ENCODE results near the gene NR1H2. TPM values are rescaled to one million over a fixed set of nuclear protein-coding genes. Genes with fewer than 3 reads are reported as not detected.
"Not testable (repeated sequence)": the region's sequence is repeated elsewhere in the genome, so short reads cannot be mapped to it uniquely, and the experiment has no call there.

NR1H2 gene
- total RNA-seq, 2 experiments from 2014 or later = 55.2 to 62.2 TPM

DNA sequence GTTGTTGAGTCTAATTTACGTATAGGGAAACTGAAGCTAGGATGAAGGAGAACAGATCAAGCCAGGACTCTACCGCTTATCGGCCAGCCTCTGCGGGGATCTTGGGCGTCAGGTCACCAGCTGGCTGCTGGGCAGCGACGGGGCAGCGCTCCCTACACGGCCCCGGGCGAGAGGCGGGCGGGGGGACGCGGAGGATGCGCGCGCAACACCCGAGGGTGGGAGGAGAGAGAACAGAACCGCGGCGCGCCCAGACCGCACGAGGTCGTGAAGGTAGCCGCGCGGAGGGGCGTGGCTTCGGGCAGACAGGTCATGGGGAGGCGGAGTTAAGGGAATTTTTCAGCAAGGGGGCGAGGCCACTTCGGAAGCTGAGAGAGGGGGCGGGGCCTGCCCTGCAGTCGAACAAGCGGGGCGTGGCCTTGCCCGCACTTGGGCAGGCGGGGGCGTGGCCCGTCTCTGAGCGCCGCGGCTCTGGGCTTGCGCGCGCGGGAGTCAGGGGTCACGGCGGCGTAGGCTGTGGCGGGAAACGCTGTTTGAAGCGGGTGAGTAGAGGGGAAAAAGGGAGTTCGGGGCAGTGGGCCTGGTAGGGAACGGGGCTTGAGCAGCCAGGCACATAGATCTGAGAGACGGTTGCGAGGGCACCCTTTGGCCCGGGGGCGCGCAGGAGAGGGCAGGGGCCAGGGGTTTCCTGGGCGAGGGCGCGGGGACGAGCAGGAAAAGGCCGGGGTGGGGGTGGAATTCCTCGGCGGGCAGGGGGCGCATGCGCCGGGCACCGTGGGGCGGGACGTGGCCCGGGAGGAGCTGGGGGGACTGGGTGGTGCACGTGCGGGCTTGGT, 7.8 kb downstream of the NR1H2 start, which contains the start of gene POLD1:
POLD1 (plus strand) TSS at position 496 of the 833 bp plus-strand sequence. CDS start 14,505 bp downstream, outside the sequence.
- peaks cover 28% of the 10 kb centered on the region for H3K36me3 Mint-ChIP-seq (ENCODE audit: low read depth)

DNA sequence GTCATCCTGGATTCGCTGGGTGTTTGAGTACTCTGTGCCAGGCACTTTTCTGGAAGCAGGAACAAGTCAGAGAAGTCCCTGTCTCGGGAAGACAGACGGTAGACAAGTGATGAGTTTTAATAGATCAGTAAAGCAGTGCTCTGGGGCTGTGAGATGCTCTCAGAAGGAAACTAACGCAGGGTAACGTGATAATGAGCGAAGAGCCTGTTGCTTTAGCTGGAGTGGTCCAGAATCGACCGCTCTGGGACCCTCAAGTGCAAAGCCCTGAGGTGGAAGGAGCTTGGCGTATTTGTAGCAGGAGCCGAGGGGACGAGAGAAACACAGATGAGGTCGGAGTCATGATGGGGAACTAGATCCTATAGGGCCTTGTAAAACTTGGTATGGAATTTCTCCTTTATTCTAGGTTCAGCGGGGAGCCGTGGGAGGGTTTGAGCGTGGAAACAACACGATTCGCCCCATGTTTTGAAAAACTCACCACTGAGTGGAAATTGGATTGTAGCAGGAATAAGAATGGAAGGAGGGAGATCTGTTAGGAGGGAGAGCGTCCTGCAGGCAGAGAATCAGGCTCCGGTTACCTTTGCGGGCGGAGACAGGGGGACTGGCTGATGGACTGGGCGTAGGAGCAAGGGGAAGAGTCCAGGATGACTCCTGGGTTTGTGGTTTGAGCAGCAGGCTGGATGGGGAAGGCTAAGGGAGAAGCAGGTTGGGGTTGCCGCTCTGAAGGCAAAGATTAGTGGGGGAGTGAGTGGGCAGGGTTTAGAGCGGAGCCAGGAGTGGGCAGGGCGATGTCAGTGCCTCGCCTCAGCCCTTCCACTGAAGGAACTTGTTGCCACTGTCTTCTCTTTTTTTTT, 8.7 kb downstream of the NR1H2 start:
- H3K27me3 Mint-ChIP-seq = no peaks in the 10 kb centered on the region
- peaks cover 37% of the 10 kb centered on the region for H3K4me1 Mint-ChIP-seq
- H3K36me3 Mint-ChIP-seq (ENCODE audit: low read depth) = peaks cover 20% of the 10 kb centered on the region
- no peak for DNase-seq
- H3K9me3 Mint-ChIP-seq = no peaks in the 10 kb centered on the region
- H3K27ac Mint-ChIP-seq = peak overlapping the region; percentile 97
- POLR2A ChIA-PET = no interaction called here
- H3K4me3 Mint-ChIP-seq = peak overlapping the region; percentile 96
- CTCF ChIA-PET = no interaction called here

More for the DNA sequence above, 7.8 kb downstream of the NR1H2 start, which contains the start of gene POLD1:
- no peaks in the 10 kb centered on the region for H3K9me3 Mint-ChIP-seq
- POLR2A ChIA-PET = no interaction called here
- peak within 1 kb of the TSS; percentile 96 for H3K4me3 Mint-ChIP-seq
- no peaks in the 10 kb centered on the region for H3K27me3 Mint-ChIP-seq
- H3K27ac Mint-ChIP-seq = peak within 1 kb of the TSS; percentile 97
- H3K4me1 Mint-ChIP-seq = peaks cover 39% of the 10 kb centered on the region
- DNase-seq = peak; percentile 99
- CTCF ChIA-PET = no interaction called here

DNA sequence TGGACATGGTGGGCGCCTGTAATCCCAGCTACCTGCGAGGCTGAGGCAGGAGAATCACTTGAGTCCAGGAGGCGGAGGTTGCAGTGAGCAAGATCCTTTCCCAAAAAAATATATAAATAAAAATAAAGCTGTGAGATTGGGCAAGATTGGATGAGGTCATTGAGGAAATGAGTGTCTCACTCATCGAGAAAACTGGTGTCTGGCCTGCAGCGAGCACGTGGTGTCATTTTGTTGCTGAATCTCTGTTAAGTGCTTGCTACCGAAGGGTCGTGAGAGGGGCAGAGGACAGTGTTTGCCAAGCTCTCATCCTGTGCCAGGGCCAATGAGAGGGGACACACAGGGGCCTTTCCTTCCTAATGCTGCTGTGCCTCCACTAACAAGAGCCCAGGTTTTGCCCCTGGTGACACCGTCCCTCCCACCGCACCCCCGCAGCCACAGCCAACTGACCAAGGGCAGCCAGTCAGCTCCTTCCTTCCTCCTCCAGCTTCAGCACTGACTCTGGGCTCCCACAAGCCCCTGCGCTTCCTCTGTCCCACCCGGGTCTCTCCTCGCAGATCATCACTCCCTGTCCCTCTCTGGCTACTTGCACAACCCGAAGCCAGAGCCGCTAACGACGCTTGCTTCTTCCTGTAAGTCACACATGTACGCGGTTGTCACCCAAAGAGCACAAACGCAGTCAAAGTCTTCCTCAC, 11.1 kb downstream of the NR1H2 start:
- peaks cover 27% of the 10 kb centered on the region for H3K36me3 Mint-ChIP-seq (ENCODE audit: low read depth)
- H3K4me1 Mint-ChIP-seq = peaks cover 37% of the 10 kb centered on the region
- no peaks in the 10 kb centered on the region for H3K27me3 Mint-ChIP-seq
- no peak for DNase-seq
- no peak overlapping the region for H3K4me3 Mint-ChIP-seq
- CTCF ChIA-PET = interaction anchor here (1.0 to 1.5 kb wide), 3 partner anchors 12 to 50 kb away, joined by 3 to 5 read pairs (median 3); no protein-coding TSS in a partner anchor
- no peaks in the 10 kb centered on the region for H3K9me3 Mint-ChIP-seq
- POLR2A ChIA-PET = no interaction called here
- H3K27ac Mint-ChIP-seq = no peak overlapping the region

DNA sequence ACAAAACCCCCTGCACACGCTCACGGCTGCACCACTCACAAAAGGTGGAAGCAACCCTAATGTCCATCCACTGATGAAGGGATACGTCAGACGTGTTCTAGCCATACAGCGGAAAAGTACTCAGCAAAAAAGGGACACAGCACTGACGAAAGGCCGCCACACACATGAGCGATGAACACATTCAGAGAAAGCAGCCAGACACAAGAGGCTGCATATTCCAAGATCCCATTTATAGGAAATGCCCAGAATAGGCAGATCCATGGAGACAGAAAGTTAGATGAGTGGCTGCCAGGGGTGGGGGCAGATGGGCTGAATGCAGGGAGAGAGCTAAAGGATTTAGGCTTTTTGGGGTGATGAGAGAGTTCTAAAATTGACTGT, 11.6 kb downstream of the NR1H2 start:
- CTCF ChIA-PET = no interaction called here
- H3K36me3 Mint-ChIP-seq (ENCODE audit: low read depth) = peaks cover 28% of the 10 kb centered on the region
- peaks cover 37% of the 10 kb centered on the region for H3K4me1 Mint-ChIP-seq
- H3K27me3 Mint-ChIP-seq = no peaks in the 10 kb centered on the region
- H3K9me3 Mint-ChIP-seq = no peaks in the 10 kb centered on the region
- POLR2A ChIA-PET = no interaction called here
- H3K4me3 Mint-ChIP-seq = no peak overlapping the region
- no peak overlapping the region for H3K27ac Mint-ChIP-seq
- no peak for DNase-seq

DNA sequence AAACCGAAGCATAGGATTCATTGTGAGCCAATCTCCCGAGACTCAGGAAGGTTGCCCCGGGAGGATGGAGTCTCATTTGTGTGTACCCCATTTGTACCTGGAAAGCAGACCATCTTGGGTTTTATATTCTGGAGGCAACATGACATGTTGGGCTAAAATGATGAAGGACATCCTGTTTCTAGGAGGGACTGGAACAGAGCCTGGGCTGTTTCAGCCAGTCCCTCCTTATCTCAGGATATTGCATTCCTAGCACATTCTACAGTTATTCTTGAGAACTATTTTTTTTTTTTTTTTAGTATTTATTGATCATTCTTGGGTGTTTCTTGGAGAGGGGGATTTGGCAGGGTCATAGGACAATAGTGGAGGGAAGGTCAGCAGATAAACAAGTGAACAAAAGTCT, 14.0 kb downstream of the NR1H2 start:
- H3K27ac Mint-ChIP-seq, DNase-seq, H3K4me3 Mint-ChIP-seq, H3K27me3 Mint-ChIP-seq, H3K9me3 Mint-ChIP-seq, POLR2A ChIA-PET: not testable (repeated sequence)
- CTCF ChIA-PET = interaction anchor here (0.7 kb wide), 1 partner anchor 65 kb away, joined by 3 read pairs; no protein-coding TSS in a partner anchor
- H3K36me3 Mint-ChIP-seq (ENCODE audit: low read depth) = peaks cover 29% of the 10 kb centered on the region
- H3K4me1 Mint-ChIP-seq = peaks cover 16% of the 10 kb centered on the region

DNA sequence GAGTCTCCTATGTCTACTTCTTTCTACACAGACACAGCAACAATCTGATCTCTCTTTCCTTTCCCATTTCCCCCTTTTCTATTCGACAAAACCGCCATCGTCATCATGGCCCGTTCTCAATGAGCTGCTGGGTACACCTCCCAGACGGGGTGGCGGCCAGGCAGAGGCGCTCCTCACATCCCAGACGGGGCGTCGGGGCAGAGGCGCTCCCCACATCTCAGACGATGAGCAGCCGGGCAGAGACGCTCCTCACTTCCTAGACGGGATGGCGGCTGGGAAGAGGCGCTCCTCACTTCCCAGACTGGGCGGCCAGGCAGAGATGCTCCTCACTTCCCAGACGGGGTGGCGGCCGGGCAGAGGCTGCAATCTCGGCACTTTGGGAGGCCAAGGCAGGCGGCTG, 14.7 kb downstream of the NR1H2 start:
- H3K9me3 Mint-ChIP-seq, CTCF ChIA-PET, H3K27me3 Mint-ChIP-seq, DNase-seq, H3K4me3 Mint-ChIP-seq, H3K27ac Mint-ChIP-seq: not testable (repeated sequence)
- POLR2A ChIA-PET = interaction anchor here (0.6 kb wide), 1 partner anchor 27 kb away, joined by 3 read pairs; no protein-coding TSS in a partner anchor
- peaks cover 30% of the 10 kb centered on the region for H3K36me3 Mint-ChIP-seq (ENCODE audit: low read depth)
- peaks cover 10% of the 10 kb centered on the region for H3K4me1 Mint-ChIP-seq

DNA sequence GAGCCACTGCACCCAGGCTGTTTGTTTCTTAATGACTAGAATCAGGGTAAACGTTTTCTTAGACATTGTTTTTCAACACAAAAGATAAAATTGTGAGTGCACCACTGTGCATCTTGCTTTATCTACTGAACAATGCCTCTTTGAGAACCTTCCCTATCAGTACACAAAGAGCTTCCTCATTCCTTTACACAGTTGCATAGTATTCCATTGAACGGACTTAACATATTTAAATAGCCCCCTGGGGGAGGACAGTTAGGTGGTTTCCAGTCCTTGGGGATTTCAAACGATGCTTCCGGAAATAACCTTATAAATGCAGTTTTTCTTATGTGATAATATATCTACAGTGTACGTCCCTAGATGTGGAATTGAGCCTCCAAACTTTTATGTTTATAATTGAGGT, 16.5 kb downstream of the NR1H2 start:
- no peak overlapping the region for H3K4me3 Mint-ChIP-seq
- ChIA-PET CTCF (no interaction called here), POLR2A (no interaction called here)
- no peaks in the 10 kb centered on the region for H3K9me3 Mint-ChIP-seq
- peaks cover 29% of the 10 kb centered on the region for H3K36me3 Mint-ChIP-seq (ENCODE audit: low read depth)
- H3K27me3 Mint-ChIP-seq = no peaks in the 10 kb centered on the region
- DNase-seq = no peak
- H3K4me1 Mint-ChIP-seq = peaks cover 3% of the 10 kb centered on the region
- H3K27ac Mint-ChIP-seq = no peak overlapping the region

DNA sequence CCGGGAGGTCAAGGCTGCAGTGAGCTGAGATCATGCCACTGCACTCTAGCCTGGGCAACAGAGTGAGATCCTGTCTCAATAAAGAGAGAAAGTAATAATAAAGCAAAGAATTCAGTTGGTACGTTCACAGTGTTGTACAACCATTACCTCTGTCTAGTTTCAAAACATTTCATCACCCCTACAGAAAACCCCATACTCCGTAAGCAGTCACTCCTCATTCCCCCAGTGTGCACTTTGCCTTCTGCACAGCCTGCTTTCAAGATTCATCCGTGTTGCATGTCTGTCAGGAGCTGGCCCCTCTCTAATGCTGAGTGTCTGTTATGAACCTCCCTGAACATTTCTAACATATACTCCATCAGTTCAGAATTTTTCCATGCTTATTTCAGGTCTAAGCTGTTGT, 17.3 kb downstream of the NR1H2 start:
- no peak for DNase-seq
- POLR2A ChIA-PET = no interaction called here
- Mint-ChIP-seq H3K4me3 (no peak overlapping the region), H3K27me3 (no peaks in the 10 kb centered on the region), H3K36me3 (ENCODE audit: low read depth) (peaks cover 26% of the 10 kb centered on the region), H3K4me1 (no peaks in the 10 kb centered on the region), H3K9me3 (no peaks in the 10 kb centered on the region), H3K27ac (no peak overlapping the region)
- CTCF ChIA-PET = no interaction called here

DNA sequence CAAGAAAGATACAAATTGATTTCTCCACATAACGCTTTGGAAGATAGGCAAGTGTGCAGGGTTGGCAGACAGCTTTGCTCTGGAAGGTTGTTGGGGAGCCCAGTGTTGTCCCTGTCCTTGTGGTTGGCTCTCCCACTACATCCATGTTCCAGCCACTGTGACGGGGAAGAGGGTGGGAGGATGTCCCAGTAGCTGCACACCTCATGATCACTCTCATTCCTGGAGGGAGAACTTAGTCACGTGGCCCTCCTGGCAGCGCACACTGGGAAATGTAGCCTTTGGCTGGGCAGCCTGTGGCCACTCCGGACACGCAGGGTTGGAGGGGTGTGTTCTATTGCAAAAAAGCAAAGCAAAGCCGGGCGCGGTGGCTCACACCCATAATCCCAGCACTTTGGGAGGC, 17.8 kb downstream of the NR1H2 start:
- POLR2A ChIA-PET = no interaction called here
- H3K4me3 Mint-ChIP-seq = no peak overlapping the region
- H3K27me3 Mint-ChIP-seq = no peaks in the 10 kb centered on the region
- no peaks in the 10 kb centered on the region for H3K9me3 Mint-ChIP-seq
- H3K27ac Mint-ChIP-seq = no peak overlapping the region
- H3K36me3 Mint-ChIP-seq (ENCODE audit: low read depth) = peaks cover 26% of the 10 kb centered on the region
- no peak for DNase-seq
- CTCF ChIA-PET = interaction anchor here (0.5 kb wide), 1 partner anchor 131 kb away, joined by 3 read pairs; no protein-coding TSS in a partner anchor
- no peaks in the 10 kb centered on the region for H3K4me1 Mint-ChIP-seq

DNA sequence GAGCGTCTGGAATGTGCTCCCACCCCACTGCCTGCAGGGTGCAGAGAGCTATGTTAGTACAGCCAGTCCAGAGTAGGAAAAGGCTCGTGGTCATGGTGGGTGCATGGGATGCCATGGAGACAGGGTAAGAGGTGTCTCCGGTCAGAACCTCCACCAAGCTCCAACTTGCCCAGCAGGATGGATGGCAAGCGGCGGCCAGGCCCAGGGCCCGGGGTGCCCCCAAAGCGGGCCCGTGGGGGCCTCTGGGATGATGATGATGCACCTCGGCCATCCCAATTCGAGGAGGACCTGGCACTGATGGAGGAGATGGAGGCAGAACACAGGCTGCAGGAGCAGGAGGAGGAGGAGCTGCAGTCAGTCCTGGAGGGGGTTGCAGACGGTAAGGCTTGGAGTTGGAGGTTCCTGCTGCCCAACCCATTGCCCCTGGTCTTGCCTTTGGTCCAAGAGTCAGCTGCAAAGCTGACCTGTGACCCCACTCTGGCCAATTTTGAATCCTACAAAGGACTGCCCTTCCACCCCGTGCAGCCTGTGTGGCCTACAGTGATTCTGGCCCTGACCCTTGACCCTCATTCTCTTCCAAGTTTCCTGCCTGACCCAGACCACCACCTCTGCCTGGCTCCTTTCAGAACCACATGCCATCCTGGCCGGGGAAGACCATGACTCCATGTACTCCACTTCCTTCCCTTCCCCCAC, 22.6 kb downstream of the NR1H2 start:
- DNase-seq = no peak
- ChIA-PET CTCF (interaction anchor here (1.1 to 1.6 kb wide), 2 partner anchors 12 to 16 kb away, joined by 4 to 5 read pairs; no protein-coding TSS in a partner anchor), POLR2A (no interaction called here)
- Mint-ChIP-seq H3K4me1 (no peaks in the 10 kb centered on the region), H3K9me3 (no peaks in the 10 kb centered on the region), H3K27ac (no peak overlapping the region), H3K4me3 (no peak overlapping the region), H3K27me3 (no peaks in the 10 kb centered on the region), H3K36me3 (ENCODE audit: low read depth) (peaks cover 18% of the 10 kb centered on the region)

DNA sequence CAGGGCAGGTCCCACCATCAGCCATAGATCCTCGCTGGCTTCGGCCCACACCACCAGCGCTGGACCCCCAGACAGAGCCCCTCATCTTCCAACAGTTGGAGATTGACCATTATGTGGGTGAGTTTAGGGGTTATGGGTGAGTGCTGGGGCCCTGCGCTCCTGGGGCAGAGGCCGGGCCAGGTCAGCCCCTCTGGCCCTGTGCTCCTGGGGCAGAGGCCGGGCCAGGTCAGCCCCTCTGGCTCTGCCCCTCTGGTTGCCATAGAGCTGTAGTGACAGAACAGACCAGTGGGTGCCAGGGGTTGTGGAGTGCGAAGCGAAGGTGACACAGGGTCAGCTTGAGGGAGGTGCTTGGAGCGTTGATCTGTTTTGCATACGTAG, 23.1 kb downstream of the NR1H2 start:
- H3K27ac Mint-ChIP-seq = no peak overlapping the region
- no peaks in the 10 kb centered on the region for H3K27me3 Mint-ChIP-seq
- peaks cover 19% of the 10 kb centered on the region for H3K36me3 Mint-ChIP-seq (ENCODE audit: low read depth)
- no peaks in the 10 kb centered on the region for H3K4me1 Mint-ChIP-seq
- H3K4me3 Mint-ChIP-seq = no peak overlapping the region
- ChIA-PET CTCF (interaction anchor here (1.6 kb wide), 1 partner anchor 12 kb away, joined by 5 read pairs; no protein-coding TSS in a partner anchor), POLR2A (no interaction called here)
- DNase-seq = no peak
- H3K9me3 Mint-ChIP-seq = no peaks in the 10 kb centered on the region
